H9 (cell line): ENCODE measurements around the gene CA9. TPM values are rescaled to one million over a fixed set of nuclear protein-coding genes. Genes with fewer than 3 reads are reported as not detected.

Source experiments
- DNase-seq: peaks from one replicate; pipeline ENCODE4 v3.0.0-alpha.2; 2017
- H2AFZ ChIP-seq: one replicate; pipeline ENCODE4 v1.6.1; 2013; ENCODE audit warnings: mild to moderate bottlenecking, low read length, control low read depth, moderate library complexity
- H2AK5ac ChIP-seq: 2 replicates; pipeline ENCODE4 v1.6.1; 2013; ENCODE audit warnings: low read length, control low read depth, mixed read lengths; ENCODE audit not compliant: insufficient read length
- H2BK120ac ChIP-seq: one replicate; pipeline ENCODE4 v1.6.1; 2013; ENCODE audit warnings: low read depth, mild to moderate bottlenecking, low read length, control low read depth, inconsistent platforms; ENCODE audit not compliant: poor library complexity, severe bottlenecking
- H2BK12ac ChIP-seq: 2 replicates; pipeline ENCODE4 v1.6.1; 2013; ENCODE audit warnings: low read length, control low read depth, mixed read lengths, low read depth; ENCODE audit not compliant: insufficient read length
- H2BK15ac ChIP-seq: 2 replicates; pipeline ENCODE4 v1.6.1; 2013; ENCODE audit warnings: low read depth, low read length, control low read depth
- H2BK20ac ChIP-seq: one replicate; pipeline ENCODE4 v1.6.1; 2013; ENCODE audit warnings: low read depth, mild to moderate bottlenecking, low read length, control low read depth, inconsistent platforms; ENCODE audit not compliant: poor library complexity, severe bottlenecking
- H2BK5ac ChIP-seq: 2 replicates; pipeline ENCODE4 v1.6.1; 2013; ENCODE audit warnings: low read length, control low read depth, mixed read lengths; ENCODE audit not compliant: insufficient read length
- H3K14ac ChIP-seq: 2 replicates; pipeline ENCODE4 v1.6.1; 2013; ENCODE audit warnings: low read length, control low read depth; ENCODE audit not compliant: insufficient read depth
- H3K18ac ChIP-seq: 2 replicates; pipeline ENCODE4 v1.6.1; 2013; ENCODE audit warnings: low read depth, mild to moderate bottlenecking, mixed read lengths, low read length, control low read depth; ENCODE audit not compliant: insufficient read length
- H3K23ac ChIP-seq: 2 replicates; pipeline ENCODE4 v1.6.1; 2013; ENCODE audit warnings: low read length, control low read depth, mixed read lengths, low read depth; ENCODE audit not compliant: insufficient read length
- H3K23me2 ChIP-seq: 2 replicates; pipeline ENCODE4 v1.6.1; 2013; ENCODE audit warnings: low read depth, mild to moderate bottlenecking, mixed read lengths, low read length, control low read depth; ENCODE audit not compliant: insufficient read length, poor library complexity, severe bottlenecking
- H3K27ac ChIP-seq: 2 replicates; pipeline ENCODE4 v1.5.1; 2013; ENCODE audit warnings: low read length, control low read depth, mixed read lengths, low read depth; ENCODE audit not compliant: insufficient read length
- H3K27me3 ChIP-seq: 2 replicates; pipeline ENCODE4 v1.6.1; 2013; ENCODE audit warnings: low read length, control low read depth, inconsistent platforms; ENCODE audit not compliant: insufficient read depth
- H3K4ac ChIP-seq: 2 replicates; pipeline ENCODE4 v1.6.1; 2013; ENCODE audit warnings: low read depth, mild to moderate bottlenecking, control low read depth, inconsistent platforms, low read length, moderate library complexity
- H3K4me1 ChIP-seq: 2 replicates; pipeline ENCODE4 v1.6.1; 2013; ENCODE audit warnings: low read length, control low read depth, inconsistent platforms; ENCODE audit not compliant: insufficient read depth
- H3K4me2 ChIP-seq: 2 replicates; pipeline ENCODE4 v1.6.1; 2013; ENCODE audit warnings: low read length, control low read depth, mixed read lengths; ENCODE audit not compliant: insufficient read length, insufficient read depth
- H3K56ac ChIP-seq: 2 replicates; pipeline ENCODE4 v1.6.1; 2013; ENCODE audit warnings: low read depth, mild to moderate bottlenecking, mixed read lengths, low read length, control low read depth; ENCODE audit not compliant: insufficient read length
- H3K79me1 ChIP-seq: 2 replicates; pipeline ENCODE4 v1.6.1; 2013; ENCODE audit warnings: low read depth, mild to moderate bottlenecking, moderate library complexity, low read length, control low read depth, inconsistent platforms; ENCODE audit not compliant: insufficient read depth, poor library complexity, severe bottlenecking
- H3K79me2 ChIP-seq: 2 replicates; pipeline ENCODE4 v1.6.1; 2013; ENCODE audit warnings: low read length, control low read depth, inconsistent platforms; ENCODE audit not compliant: insufficient read depth
- H3K9ac ChIP-seq: 2 replicates; pipeline ENCODE4 v1.6.1; 2013; ENCODE audit warnings: low read length, control low read depth, mixed read lengths; ENCODE audit not compliant: insufficient read length; ENCODE audit errors: extremely low read depth
- H3K9me3 ChIP-seq: one replicate; pipeline ENCODE4 v1.6.1; 2013; ENCODE audit warnings: low read depth, low read length, inconsistent platforms; ENCODE audit not compliant: control insufficient read depth
- H3T11ph ChIP-seq: one replicate; pipeline ENCODE4 v1.6.1; 2013; ENCODE audit warnings: mild to moderate bottlenecking, low read length, control low read depth, inconsistent platforms
- H4K20me1 ChIP-seq: one replicate; pipeline ENCODE4 v1.6.1; 2013; ENCODE audit not compliant: control insufficient read depth, insufficient read length, insufficient read depth
- H4K5ac ChIP-seq: 2 replicates; pipeline ENCODE4 v1.6.1; 2013; ENCODE audit warnings: low read depth, mild to moderate bottlenecking, mixed read lengths, low read length, control low read depth; ENCODE audit not compliant: insufficient read length
- H4K8ac ChIP-seq: replicated peaks from 2 replicates; pipeline ENCODE4 v1.6.1; 2013; ENCODE audit warnings: low read length, control low read depth, mixed read lengths, low read depth; ENCODE audit not compliant: insufficient read length
- H4K91ac ChIP-seq: 2 replicates; pipeline ENCODE4 v1.6.1; 2013; ENCODE audit warnings: low read depth, mild to moderate bottlenecking, moderate library complexity, mixed read lengths, low read length, control low read depth; ENCODE audit not compliant: insufficient read length
- H3K27ac Mint-ChIP-seq, 3 experiments: 2 replicates in 2 of 3; 3 replicates in 1 of 3; pipeline ENCODE4 v1.8.0; 2020 to 2021; ENCODE audit warnings: mixed read lengths in 3 of 3, mild to moderate bottlenecking in 1 of 3, moderate library complexity in 1 of 3
- H3K27me3 Mint-ChIP-seq: 2 replicates; pipeline ENCODE4 v1.8.0; 2021; ENCODE audit warnings: low read depth, mild to moderate bottlenecking, moderate library complexity, mixed read lengths
- H3K36me3 Mint-ChIP-seq, 3 experiments: 2 replicates in 2 of 3; 3 replicates in 1 of 3; pipeline ENCODE4 v1.8.0; 2020 to 2021; ENCODE audit warnings: low read depth in 3 of 3, mixed read lengths in 3 of 3; ENCODE audit not compliant: insufficient read depth in 1 of 3
- H3K4me1 Mint-ChIP-seq, 2 experiments: 2 replicates each; pipeline ENCODE4 v1.8.0; 2020; ENCODE audit warnings: mixed read lengths in 2 of 2
- H3K4me3 Mint-ChIP-seq, 2 experiments: 2 replicates in 1 of 2; 3 replicates in 1 of 2; pipeline ENCODE4 v1.8.0; 2020 to 2021; ENCODE audit warnings: mild to moderate bottlenecking in 2 of 2, mixed read lengths in 2 of 2, moderate library complexity in 1 of 2
- H3K9me3 Mint-ChIP-seq, 2 experiments: 2 replicates in 1 of 2; 3 replicates in 1 of 2; pipeline ENCODE4 v1.8.0; 2020; ENCODE audit warnings: mild to moderate bottlenecking in 2 of 2, mixed read lengths in 2 of 2, moderate library complexity in 1 of 2
- WGBS: extraction: QIAGEN DNeasy Blood & Tissue Kit; methylation state at CpG from one replicate; pipeline ENCODE4 v1.1.7; 2013; ENCODE audit warnings: missing lambda C conversion rate, low lambda C conversion rate, mixed read lengths; ENCODE audit not compliant: insufficient read length; ENCODE audit errors: extremely low coverage; 5-methylcytosine and 5-hydroxymethylcytosine counted together
- total RNA-seq: library from RNA; stranded (reverse); gene quantifications from 2 replicates; pipeline ENCODE4 v1.2.1, GENCODE V29; 2021
- TF ChIP-seq, protein P1 (sequence below): fragments of 200-600 bp; sonication (generic); conservative IDR thresholded peaks from 3 replicates; pipeline ENCODE4 v1.8.0; 2021; ENCODE audit warnings: antibody characterized with exemption, mild to moderate bottlenecking

Gene CA9
- total RNA-seq, 1 experiment from 2014 or later: 0.94 TPM

- Histone ChIP-seq H4K5ac (no peak overlapping the region), H3K27me3 (no peaks in the 10 kb centered on the region), H2BK20ac (no peak overlapping the region), H3K4ac (no peak overlapping the region), H3K9ac (no peak overlapping the region), H2AK5ac (no peak overlapping the region), H3K4me2 (no peak overlapping the region), H3T11ph (no peak overlapping the region), H2BK5ac (no peak overlapping the region), H3K23ac (no peak overlapping the region), H2AFZ (no peak overlapping the region), H3K4me1 (no peaks in the 10 kb centered on the region), H3K79me1 (no peaks in the 10 kb centered on the region), H3K23me2 (no peaks in the 10 kb centered on the region), H3K79me2 (no peaks in the 10 kb centered on the region), H4K20me1 (no peaks in the 10 kb centered on the region), H2BK15ac (no peak overlapping the region), H3K18ac (no peak overlapping the region), H3K14ac (no peak overlapping the region), H3K27ac (no peak overlapping the region), H2BK120ac (no peak overlapping the region), H3K56ac (no peak overlapping the region), H2BK12ac (no peak overlapping the region), H4K8ac (no peak overlapping the region), H4K91ac (no peak overlapping the region), H3K9me3 (no peaks in the 10 kb centered on the region)
- TF ChIP-seq, protein P1, sequence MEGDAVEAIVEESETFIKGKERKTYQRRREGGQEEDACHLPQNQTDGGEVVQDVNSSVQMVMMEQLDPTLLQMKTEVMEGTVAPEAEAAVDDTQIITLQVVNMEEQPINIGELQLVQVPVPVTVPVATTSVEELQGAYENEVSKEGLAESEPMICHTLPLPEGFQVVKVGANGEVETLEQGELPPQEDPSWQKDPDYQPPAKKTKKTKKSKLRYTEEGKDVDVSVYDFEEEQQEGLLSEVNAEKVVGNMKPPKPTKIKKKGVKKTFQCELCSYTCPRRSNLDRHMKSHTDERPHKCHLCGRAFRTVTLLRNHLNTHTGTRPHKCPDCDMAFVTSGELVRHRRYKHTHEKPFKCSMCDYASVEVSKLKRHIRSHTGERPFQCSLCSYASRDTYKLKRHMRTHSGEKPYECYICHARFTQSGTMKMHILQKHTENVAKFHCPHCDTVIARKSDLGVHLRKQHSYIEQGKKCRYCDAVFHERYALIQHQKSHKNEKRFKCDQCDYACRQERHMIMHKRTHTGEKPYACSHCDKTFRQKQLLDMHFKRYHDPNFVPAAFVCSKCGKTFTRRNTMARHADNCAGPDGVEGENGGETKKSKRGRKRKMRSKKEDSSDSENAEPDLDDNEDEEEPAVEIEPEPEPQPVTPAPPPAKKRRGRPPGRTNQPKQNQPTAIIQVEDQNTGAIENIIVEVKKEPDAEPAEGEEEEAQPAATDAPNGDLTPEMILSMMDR: no peak
- Mint-ChIP-seq H3K9me3 (no peaks in the 10 kb centered on the region), H3K36me3 (peaks cover 2 to 17% (median 5%) of the 10 kb centered on the region in 3 experiments; a peak in 6 of 7 replicates), H3K27me3 (no peaks in the 10 kb centered on the region), H3K4me1 (no peaks in the 10 kb centered on the region; a peak in 1 of 4 replicates), H3K4me3 (no peak overlapping the region), H3K27ac (no peak overlapping the region)
- WGBS: no CpG with 5 or more reads among the region's 5 CpGs
- DNase-seq: no peak
These were observed 24.5 kb downstream of the CA9 start for GRCh38 chr9:35698231-35698630.
